Urothelium cell line (cell line): ENCODE measurements around the gene MUC2.

Experiments
- DNase-seq: peaks from one replicate; pipeline ENCODE4 v3.0.0; 2011; ENCODE audit warnings: low spot score, mixed read lengths
- FAIRE-seq: peaks from 2 replicates; lab custom pipeline; 2011; peaks lifted over from hg19 to GRCh38; lab: Jason Lieb, UNC

MUC2 gene

DNA sequence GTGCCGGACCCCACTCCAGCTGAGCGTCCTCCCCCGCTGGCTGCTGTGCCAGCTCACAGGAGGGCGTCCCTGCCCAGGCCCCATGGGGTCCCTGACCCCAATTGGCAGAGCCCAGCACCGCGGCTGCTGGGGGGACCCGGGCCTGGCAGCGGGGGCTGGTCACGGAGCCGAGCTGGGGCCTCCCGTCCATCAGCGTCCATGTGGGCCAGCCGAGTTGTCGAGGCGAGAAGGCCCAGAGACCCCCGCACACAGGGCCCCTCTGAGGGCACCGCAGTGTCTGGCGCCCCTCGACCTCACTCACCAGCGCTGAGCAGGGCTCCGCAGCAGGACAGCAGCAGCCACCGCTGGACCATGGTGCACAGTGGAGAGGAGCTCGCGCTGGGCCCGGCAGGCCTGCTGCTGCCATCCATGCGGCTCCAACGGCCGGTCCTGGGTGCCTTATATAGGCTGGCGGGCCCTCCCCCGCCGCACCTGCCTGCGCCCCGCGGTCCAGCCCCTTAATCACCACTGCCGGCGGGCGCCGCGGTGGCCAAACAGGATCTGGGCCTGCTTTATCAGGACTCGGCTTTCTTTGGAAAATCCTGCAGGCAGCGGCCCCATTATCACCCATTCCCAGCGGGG lies 38.3 kb upstream of the MUC2 start, which contains the start of gene MUC6:
MUC6 (minus strand) TSS at position 416 of the 621 bp plus-strand sequence; CDS start at position 353, 63 bp downstream.
- DNase-seq (no peak), FAIRE-seq (no peak)

DNA sequence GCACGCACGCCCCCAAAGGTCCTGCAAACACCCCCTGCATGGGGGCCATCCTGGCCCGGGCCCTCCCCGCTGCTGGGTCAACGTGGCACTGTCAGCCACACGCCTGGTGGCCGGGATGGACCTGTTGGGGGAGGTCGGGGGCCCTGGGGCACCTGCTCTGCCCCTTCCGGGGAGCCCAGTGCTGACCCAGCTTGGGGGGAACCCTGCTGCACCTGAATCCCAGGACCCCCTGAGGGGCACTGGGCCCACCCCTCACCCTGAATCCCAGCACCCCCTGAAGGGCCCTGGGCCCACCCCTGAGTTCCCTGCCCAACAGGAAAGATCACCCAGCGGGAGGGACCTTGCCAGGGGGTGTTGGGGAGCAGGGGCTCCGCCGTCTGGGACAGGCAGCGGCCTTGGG lies 37.7 kb upstream of the MUC2 start:
- DNase-seq (no peak), FAIRE-seq (no peak)

DNA sequence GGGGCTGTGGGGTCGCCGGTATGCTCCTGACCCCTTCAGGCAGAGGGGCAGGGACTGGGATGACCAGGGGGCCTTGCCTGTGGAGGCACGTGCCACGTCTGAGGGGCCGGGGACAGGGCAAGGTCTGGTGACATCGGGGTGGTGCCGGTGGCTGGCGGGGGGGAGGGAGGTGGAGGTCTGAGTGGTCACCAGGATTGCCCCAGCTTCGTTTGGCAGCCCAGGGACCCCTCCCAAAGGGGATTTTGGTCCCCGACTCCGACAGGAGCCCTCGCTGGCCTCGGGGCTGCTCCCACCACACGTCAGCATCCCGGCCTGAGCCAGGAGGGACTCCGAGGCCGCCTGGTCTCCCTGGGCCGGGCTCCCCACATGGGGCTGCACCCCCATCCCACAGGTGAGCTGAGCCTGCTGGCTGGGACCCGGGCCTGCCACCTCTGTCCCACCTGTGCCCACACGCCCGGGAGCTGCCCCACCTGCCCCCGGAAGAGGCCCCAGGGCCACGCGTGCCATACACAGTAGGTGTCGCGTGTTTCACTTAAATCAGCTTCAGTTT lies 37.1 kb upstream of the MUC2 start:
- FAIRE-seq (no peak), DNase-seq (no peak)

DNA sequence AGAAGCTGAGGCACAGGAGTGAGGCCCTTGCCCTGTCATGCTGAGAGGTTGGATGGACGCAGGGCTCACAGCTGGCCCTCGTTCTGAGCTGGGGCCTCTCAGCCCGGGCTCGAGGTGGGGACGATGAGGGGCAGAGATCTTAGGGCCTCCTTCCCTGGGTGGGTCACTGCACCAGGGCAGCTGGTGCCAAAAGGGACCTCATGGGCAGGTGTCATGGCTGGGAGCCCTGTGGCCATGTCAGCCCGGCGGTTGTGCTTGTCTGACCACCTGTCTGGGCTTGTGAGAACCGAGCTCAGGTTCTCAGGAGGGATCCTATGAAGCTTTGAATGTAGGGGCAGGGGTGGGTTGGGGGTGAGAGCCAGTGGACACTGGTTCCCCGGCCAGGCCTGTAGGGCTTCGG lies 36.3 kb upstream of the MUC2 start:
- FAIRE-seq, result no peak
- DNase-seq, result no peak

DNA sequence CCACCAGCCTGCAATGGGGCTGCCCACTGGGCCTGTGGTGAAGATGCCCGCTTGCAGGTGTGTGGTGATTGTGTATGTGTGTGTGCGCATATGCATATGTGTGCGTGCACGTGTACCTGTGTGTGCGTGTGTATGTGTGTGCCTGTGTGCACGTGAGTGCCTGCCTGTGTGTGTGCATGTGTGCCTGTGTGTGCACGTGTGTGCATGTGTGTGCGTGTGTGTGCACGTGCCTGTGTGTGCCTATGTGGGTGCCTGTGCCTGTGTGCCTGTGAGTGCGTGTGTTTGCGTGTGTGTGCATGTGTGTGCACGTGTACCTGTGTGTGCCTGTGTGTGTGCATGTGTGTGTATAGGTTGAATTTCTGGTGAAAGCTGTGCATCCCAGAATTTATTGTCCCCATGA lies 35.8 kb upstream of the MUC2 start:
- FAIRE-seq (peak; percentile 77), DNase-seq (no peak)

DNA sequence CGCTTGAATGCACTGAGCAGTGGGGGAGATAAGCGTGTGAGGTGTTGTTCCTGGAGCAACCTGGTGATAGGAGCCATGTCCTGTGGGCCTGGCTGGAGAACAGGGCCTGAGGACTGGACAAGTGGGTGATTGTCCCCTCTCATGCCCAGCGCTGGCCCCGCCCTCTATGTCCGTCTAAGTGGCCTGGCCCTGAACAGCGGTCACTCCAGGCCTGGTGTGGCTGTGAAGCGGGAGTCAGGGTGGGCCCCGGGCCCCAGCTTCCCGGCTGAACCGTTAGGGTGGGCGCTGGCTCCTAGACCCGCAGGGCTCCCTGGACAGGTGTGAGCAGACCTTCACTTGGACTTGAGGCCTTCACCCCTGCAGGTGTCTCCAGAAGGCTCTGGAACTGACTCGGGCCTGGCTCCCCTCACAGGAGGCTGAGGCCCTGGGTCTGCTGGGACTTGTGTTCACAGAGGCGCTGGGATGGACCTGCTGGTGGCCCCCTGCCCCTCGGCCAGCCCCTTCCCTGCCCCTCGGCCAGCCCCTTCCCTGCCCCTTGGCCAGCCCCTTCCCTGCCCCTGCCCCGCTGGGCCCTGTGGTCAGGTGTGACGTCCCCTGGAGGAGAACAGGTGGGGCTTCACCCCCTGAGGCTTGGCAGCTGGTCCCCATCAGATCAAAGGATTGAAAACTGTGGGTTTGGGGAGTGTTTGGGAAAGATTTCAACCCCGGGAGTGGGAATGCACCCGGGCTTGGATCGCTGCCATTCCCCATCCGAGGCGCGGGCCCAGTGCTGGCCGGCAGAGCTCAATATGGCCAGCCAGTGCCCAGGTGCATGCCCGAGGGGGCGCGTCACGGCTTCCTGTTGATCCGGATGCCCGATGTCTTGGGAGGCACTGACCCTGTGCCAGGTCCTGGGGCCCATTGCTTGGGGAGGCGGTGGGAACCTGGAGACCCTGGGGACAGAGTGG lies 34.9 kb upstream of the MUC2 start:
- peak; percentile 18 for DNase-seq
- FAIRE-seq, result no peak

DNA sequence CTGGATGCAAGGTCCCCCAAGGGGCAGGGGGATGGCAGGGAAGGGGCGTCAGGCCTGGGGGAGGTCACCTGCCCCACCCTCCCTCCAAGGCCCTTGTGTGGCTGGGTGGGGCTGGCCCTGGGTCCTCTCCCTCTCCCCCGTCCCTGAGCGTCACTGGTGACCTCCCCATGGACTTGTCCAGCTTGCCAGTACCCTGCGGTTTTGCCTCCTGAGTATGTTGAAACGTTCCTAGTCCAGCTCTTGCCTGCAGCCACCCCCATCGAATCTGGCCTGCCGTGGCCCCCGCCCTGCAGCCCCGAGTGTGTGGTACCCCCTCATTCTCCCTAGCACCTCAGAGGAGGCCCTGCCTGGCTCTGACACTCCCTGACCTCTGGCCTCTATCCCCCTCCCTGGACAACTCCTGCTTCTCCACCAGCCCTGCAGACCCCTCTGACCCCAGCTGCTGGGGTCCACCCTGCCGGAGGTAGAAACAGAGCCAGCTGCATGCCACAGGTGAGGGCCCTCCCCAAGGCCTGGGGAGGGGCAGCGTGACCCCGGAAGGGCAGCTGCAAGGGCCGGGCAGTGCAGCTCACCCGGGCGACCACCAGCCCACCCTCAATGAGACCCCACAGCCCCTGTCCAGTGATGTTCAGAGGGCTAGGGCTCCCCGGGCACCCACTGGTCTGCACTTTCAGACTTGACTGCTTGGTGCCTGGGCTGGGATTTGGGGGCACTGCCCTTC lies 34.1 kb upstream of the MUC2 start:
- FAIRE-seq (no peak), DNase-seq (no peak)

DNA sequence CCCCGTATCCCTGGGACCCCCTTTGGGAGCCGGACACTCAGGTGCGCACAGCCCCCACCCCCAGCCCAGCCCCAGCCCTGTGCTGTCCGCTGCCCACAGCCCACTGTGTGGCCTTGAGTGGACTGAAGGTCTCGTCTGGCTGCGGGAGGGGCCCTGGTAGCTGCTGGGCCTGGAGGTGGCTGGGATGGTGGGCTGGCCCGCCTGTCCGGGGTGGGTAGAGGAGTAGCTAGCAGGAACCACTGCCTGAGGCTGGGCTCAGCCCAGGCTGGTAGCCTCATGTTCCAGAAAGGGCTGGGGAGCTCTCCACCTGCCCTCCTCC lies 33.6 kb upstream of the MUC2 start:
- no peak for FAIRE-seq
- no peak for DNase-seq

DNA sequence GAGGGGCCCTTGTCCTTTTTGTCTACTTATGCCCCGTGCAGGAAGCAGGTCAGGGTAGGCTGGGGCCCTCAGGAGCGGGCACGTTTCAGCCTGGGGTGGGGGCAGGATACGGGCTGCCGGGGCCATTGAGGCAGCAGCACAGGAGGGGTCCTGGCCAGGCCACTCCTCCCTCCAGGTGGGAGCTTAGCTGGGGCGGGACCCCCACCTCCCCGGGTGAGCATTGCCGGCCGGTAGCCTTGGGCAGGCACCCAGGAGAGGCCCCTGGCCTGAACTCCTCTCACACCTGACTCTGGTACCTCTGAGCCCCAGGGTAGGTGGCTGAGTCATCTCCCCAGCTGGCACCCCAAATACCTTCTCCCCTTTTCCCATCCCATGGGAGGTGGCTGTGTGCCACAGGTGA lies 33.2 kb upstream of the MUC2 start:
- FAIRE-seq, result no peak
- DNase-seq, result no peak

DNA sequence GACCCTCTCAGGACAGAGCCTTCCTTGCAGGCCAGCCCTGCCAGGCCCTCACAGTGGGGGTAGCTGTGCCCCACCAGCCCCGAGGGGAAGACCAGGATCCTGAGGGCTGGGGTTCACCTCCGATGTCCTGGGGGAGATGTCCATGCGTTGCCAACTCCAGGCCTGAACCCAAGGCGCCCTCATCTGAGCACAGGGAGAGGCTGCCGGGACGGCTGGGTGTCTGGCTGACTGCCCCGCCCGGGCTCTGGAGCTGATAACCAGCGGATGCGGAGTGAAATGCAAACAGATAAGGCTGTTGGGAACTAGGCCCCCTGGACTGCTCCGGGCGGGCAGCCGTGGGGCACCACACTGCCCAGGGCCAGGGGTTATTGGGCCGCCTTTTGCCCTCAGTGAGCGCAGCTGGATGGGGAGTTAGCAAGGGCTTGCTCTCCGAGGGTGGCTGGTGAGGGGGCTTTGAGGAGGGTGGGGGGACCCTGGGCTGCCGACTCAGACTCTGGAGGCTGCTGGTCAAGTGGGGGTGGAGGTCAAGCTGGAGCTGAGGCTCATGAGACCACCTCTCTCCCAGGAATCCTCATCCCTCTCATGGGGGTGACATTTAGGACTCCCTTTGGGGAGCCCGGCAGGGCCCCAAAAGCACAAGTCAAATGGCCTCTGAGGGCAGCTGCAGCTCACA lies 32.6 kb upstream of the MUC2 start:
- FAIRE-seq (no peak), DNase-seq (no peak)

DNA sequence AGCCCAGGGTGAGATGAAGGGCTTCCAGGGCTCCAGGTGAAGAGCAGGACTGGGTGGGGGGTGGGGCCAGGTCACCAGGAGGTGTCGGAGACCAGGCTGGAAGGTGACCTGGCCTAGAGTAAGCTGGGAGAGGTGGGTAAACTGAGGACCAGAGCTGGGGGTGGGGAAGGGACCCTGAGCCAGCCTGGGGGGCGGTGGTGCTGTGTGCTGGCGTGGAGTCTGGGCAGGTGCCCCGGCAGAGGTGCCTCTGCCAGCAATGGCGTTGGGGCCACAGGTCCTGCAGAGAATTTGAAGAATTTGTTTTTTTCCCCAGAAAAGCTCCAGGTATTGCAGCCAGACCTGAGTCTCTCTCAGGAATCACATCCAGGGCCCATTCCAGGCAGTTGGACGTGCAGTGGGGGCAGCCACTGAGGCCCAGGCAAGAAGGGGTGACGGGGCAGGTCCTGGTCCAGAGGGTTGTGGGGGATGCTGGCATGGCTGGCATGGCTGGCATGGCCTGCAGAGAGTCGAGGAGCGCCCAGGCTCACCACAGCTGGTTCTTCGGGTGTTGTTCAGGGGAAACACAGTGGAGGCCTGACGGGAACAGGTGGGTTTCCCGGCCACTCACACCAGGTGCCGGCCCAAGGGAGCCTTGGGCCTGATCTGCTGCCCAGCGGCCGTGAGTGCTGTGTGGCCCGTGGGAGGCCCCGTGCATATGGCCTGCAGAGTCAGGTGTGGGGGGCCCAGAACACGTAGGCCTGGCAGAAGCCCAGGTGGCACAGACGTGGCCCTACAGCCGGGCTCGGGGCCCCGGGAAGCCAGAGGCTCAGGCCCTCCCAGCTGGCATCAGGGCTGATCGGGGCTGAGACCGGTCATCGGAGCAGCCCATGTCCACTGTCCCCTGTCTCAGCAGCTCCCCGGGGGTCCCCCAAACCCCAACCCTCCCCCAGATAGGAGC lies 31.8 kb upstream of the MUC2 start:
- DNase-seq (no peak), FAIRE-seq (no peak)

DNA sequence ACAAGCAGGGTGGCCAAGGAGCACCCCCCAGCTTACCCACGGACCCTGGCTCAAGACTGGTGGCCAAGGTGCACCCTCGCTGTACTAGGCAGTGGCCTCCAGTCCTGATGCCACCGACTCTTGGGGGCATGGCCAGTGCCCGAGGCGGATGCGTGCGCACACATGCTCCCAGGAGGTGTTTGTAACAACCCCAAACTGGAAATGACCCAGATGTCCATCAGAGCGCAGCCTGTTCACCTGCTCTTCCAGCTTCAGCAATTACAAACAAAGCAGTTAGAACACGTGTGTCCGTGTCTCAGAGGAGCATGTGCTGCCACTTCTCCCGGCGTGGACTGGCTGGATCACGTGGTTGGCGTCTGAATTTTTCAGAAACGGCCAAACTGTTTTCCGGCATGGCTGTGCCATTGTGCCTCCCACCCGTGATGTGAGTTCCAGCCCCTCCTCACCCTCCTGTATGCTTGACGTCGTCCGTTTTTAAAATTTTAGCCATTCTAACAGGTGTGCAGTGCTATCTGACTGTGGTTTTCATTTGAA lies 31.0 kb upstream of the MUC2 start:
- FAIRE-seq (no peak), DNase-seq (no peak)

DNA sequence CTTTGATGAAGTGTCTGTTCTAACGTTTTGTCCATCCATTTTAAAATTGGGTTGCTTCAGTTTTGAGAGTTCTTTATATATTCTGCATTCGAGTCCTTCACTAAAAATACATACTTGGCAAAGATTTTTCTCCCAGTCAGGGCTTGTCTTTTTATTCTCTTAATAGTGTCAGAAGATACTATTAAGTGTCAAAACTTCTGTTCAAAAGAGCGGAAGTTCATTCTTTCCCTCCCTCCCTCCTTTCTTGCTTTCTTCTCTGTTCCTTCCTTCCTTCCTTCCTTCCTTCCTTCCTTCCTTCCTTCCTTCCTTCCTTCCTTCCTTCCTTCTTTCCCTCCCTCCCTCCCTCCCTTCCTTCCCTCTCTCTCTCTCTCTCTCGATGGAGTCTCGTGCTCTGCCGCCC lies 30.5 kb upstream of the MUC2 start:
- DNase-seq, result no peak

DNA sequence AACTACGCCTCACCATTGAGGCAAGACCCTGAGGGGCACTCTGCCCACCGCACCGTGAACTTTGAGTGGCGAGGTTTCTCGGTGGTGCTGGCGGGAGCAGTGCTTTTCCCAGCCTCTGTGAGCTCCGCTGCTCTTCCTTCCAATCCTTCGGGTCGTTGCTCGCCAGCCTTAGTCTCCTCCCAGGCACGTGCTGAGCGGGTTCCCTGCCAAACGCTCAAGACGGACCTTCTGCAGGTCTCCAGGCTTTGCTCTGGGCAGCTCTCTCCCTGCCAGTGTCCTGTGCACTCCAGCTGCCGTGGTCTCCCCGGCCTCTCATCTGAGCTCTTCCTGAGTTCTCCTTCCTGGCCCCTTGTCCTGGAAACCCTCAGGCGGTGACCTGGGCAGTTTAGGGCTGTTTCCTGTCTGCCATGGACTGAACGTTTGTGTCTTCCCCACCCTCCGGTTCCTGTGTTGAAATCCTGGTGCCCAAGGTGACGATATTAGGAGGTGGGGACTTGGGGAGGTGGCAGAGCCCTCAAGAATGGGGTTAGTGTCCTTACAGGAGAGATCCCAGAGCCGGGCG lies 27.0 kb upstream of the MUC2 start:
- FAIRE-seq (no peak), DNase-seq (no peak)

More for the DNA sequence above, 30.5 kb upstream of the MUC2 start:
- no peak for FAIRE-seq

DNA sequence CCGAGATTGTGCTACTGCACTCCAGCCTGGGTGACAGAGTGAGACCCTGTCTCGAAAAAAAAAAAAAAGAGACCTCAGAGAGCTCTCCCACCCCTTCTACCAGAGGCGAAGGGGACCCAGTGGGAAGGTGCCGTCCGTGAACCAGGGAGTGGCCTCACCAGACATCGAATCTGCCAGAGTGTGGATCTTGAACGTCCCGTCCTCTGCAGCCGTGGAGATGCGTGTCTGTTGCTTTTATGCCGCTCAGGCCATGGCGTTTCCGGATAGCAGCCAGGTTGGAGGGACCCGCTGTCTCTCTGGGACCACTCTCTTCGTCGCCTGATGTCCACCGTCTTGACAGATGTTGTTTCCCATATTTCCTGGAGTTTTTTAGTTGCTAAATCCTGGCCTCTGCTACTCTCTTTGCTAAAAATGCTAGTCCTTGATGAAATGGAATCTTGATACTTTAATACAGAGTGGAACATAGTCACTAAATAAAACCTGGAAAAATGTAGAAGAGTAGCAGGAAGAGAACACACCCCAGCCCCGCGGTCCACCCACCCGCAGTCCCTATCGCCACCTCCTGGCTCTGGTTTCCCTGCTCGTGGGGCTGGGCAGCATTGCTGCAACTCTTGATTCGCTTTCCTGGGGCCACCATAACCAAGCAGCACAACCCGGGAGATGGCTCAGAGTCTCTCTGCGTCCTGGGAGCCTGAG lies 26.2 kb upstream of the MUC2 start:
- FAIRE-seq, result no peak
- DNase-seq, result no peak

DNA sequence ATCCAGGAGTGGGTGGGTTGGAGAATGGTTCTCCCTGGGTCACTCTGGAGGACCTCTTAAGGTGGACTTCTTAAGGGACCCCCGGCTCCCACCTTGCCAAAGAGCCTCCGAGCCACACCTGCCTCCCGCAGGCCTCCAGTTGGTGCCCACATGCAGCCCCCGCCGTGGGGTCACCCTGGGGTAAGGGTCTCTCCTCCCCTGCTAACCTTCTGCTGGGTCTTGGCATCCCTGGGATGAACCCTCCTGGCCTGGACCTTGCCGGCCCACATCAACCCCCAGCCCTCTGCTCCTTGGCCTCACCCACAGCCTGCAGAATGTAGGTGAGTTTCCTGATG lies 25.6 kb upstream of the MUC2 start:
- no peak for DNase-seq
- no peak for FAIRE-seq

DNA sequence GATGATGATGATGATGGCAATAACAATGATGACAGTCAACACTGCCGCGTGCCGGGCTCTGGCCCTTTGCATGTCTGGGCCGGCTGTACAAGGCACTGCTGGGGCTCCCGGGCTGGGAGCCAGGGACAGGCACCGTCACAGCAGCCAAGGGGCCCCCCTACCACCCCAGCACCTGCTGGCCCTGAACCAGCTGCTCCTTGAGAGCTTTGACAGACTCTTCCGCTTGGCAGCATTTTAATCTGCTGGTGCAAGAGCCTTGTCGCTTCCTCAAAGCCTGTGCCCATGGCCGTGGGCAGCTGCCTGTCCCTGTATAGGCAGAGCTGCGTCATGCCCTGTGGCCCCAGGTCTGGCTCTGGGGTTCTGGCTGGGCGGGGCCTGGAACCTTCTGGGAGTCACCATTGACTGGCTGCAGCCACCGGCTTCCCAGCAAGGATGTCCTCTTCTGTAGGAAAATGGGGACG lies 25.2 kb upstream of the MUC2 start:
- FAIRE-seq (no peak), DNase-seq (no peak)

DNA sequence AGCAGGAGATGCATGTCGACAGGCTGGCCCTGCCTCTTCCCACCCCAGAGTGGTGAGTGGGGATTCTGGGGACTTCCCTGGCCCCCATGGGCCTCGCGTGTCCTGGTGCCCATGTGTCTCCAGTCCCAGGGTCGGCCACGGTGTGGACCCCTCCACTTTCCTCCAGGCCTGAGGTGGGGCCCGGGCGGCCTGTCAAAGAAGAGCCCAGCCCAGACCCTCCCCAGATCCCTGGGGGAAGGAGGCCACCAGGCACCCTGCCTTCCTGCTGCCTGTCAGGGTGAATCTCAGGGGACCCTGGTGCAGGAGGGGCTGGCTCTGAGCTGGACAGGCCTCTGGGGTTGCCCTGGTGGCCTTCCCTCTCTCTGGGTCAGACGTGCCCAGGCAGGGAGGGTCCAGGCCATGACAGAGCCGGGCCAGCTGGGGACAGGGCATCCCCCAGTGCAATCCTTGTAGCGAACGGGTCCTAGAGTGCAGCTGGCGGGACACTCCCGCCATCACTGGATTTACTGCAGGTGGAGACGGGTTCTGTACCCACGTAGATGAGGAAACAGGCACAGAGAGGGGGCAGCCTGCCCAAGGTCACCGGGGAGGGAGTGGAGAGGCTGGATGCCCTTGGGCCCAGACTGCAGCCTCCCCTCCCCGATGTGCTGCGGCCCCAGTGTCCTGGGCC lies 24.6 kb upstream of the MUC2 start:
- DNase-seq, result no peak
- no peak for FAIRE-seq
